ENCODE measurements around the gene IGSF5.

DNA sequence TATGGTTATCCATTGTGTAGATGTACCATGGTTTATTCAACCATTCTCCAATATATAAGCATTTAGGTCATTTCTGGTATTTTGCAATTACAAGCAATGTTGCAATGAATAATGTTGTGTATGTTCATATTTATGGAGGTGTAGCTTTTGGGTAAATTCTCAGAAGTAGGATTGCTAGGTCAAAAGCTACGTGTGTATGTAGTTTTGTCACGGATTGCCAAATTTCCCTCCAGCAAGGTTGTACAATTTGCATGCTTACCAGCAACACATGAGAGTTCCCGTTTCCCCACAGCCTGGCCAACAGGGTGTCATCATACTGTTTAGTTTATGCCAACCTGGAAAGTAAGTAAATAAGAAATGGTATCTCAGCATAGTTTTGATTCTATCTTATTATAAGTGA, 36.3 kb downstream of the IGSF5 start:
- TF ChIP-seq, protein P1, sequence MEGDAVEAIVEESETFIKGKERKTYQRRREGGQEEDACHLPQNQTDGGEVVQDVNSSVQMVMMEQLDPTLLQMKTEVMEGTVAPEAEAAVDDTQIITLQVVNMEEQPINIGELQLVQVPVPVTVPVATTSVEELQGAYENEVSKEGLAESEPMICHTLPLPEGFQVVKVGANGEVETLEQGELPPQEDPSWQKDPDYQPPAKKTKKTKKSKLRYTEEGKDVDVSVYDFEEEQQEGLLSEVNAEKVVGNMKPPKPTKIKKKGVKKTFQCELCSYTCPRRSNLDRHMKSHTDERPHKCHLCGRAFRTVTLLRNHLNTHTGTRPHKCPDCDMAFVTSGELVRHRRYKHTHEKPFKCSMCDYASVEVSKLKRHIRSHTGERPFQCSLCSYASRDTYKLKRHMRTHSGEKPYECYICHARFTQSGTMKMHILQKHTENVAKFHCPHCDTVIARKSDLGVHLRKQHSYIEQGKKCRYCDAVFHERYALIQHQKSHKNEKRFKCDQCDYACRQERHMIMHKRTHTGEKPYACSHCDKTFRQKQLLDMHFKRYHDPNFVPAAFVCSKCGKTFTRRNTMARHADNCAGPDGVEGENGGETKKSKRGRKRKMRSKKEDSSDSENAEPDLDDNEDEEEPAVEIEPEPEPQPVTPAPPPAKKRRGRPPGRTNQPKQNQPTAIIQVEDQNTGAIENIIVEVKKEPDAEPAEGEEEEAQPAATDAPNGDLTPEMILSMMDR (IDR thresholded peaks at IDR 0.05) = no peak
- TF ChIP-seq ZFX (IDR thresholded peaks at IDR 0.05; ENCODE audit: borderline replicate concordance) = no peak
